SIG-M5 (cell line): ENCODE data around the gene DNMT3L.
"Not testable (repeated sequence)": the region's sequence is repeated elsewhere in the genome, so short reads cannot be mapped to it uniquely, and the experiment has no call there.

Experiments
- DNase-seq: peaks from one replicate; lab custom pipeline; 2025; lab: John Stamatoyannopoulos, UW

Gene DNMT3L

GRCh38 chr21:44294391-44295162, 32.9 kb upstream of the DNMT3L start:
- no peak for DNase-seq

DNA sequence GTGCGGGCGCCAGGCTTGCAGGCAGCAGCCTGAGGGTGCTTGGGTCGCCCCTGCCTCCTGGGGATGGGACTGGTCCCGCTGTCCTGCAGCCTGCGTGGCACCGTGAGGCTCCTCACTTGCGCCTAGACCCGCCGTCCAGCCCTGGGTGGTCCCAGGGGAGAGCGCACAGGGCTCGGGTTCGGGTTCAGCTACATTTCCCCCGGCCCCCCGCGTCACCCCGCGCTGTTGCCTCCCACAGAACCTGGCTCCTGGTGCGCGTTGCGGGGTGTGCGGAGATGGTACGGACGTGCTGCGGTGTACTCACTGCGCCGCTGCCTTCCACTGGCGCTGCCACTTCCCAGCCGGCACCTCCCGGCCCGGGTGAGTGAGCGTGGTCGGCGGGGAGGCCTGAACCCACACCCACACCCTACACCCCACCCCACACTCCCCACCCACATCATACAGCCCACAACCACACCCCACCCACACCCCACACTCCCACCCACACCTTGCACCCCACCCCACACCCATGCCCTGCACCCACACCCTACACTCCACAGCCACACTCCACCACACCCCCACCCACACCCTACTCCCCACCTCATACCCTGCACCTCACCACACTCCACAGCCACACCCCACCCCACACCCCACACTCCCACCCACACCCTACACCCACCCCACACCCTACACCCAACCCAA, 32.0 kb upstream of the DNMT3L start:
- DNase-seq = no peak

- no peak for DNase-seq
These were observed 31.1 kb upstream of the DNMT3L start for GRCh38 chr21:44292812-44293195.

DNA sequence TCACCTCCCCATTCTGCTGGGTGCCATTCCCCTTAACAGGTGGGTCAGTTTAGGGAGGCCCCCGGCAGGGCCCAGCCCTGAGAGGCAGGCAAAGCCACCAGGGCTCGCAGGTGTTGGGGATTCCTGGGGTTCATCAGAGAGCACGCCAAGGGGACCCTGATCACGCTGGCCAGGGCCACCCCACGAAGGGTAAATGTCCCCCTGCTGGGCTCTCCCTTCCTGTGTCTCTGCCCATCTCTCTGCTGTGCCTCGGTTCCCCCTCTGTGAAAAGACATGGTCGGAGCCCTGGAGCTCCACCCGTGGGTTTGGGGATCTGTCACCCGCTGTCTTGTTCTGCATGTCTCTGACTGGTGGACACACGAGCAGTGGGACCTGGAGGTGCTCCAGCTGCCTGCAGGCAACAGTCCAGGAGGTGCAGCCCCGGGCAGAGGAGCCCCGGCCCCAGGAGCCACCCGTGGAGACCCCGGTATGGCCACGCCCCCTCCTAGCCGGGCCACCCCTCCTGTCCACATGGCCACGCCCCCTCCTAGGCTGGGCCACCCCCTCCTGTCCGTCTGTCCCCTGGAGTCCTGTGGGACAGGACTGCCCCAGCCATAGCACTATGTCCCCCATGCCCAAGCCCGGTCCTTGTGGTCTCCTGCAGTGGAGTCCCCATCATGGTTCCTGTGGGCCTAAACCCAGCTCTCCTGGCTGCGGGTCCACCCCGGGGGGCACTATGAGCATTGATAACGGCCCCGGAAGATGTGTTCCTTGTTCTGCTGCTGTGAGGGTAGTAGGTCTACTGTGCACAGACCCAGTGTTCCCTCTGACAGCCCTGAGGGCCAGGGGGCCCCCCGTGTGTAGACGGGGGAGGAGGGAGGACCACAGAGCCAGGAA, 30.5 kb upstream of the DNMT3L start:
- no peak for DNase-seq

GRCh38 chr21:44291078-44291935, 29.6 kb upstream of the DNMT3L start:
- DNase-seq = no peak

GRCh38 chr21:44290327-44291077, 28.8 kb upstream of the DNMT3L start:
- DNase-seq = no peak

- no peak for DNase-seq
These were observed 27.8 kb upstream of the DNMT3L start for GRCh38 chr21:44289381-44290010.

DNA sequence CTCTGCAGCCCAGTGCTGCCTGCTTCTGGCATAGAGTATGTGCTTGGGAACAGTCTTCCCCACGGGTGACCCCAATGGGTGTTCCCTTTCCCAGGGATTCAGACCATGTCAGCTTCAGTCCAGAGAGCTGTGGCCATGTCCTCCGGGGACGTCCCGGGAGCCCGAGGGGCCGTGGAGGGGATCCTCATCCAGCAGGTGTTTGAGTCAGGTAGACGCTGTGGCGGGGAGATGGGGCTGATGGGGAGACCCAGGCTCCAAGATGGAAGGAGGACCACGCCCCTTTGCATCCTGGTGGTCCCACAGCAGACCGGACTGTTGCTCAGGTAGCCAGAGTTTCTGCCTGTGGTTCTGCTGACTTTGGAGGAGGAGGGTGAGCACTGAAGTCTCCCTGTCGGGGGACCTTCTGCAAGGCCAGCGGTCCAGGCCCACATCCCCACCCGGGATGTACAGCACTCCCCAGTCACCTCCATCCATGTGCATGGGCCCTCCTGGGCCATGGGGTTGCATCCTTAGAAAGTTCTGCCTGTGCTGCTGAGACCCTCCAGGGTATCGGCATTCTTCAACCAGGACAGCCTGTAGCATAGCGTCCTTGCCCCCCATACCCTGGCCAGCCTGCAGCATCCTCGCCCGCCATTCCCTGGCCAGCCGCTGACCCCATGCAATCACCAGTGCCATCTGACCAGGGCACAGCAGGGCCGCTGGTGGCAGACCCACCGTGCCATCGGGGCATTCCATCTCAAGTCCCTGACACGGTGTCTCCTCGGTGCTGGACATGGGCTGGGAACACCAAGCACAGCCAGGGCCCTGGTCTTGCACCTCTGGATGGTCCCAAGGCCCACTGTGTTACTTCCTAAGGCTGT, 26.8 kb upstream of the DNMT3L start:
- DNase-seq = no peak

DNA sequence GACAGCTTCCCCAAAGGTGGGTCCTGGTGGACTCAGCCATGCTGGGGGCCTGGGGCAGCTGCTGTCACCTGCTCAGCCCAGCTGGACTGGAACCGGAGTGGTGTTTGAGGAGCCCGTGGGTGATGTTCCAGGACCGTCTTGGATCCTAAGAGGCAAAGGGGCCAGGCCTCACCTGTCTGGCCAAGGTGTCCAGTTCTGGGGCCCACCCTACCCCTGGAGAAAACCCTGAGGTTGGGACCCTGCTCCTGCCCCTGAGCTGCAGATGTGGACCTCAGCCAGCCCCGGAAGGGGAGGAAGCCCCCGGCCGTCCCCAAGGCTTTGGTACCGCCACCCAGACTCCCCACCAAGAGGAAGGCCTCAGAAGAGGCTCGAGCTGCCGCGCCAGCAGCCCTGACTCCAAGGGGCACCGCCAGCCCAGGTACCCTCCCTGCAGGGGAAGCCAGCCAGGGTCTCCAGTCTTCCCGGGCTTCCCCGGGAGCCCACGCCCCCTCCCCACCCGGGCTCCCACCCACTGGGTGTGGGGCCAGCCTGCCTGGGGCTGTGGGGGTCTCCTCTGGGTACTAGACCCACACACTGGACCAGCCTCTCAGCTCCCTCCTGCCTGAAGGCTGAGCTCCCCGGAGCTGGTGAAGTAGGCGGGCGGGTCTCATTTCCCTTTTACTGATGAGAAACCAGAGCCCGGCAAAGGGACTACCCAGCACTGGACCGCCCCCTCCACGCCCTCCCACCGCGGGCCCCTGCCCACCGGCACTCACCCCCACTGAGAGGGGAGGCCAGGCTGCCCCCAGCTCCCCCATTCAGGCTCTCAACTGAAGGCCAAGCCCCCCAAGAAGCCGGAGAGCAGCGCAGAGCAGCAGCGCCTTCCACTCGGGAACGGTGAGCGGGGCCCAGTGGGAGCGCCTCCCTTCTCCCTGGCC, 25.3 kb upstream of the DNMT3L start:
- DNase-seq = no peak

DNA sequence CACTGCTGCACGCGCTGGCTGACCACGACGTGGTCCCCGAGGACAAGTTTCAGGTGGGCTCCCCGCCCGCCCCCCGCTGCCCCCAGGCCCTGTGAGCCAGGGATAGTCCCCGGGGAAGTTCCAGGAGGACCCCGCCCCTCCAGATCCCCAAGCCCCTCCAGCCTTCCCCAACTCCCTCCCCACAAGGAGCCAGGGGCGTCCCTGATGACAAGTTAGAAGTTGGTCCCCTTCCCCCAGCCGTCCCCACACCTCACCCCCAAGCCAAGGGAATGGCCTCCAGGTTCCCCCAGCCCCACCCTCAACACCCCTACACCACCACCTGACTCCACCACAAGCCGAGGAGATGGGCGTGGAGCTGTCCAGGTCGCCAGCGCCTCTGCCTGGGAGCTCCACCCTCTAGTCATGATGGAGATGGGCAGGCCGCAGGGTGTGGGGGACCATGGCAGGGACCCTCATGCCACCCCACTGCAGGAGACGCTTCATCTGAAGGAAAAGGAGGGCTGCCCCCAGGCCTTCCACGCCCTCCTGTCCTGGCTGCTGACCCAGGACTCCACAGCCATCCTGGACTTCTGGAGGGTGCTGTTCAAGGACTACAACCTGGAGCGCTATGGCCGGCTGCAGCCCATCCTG, 24.5 kb upstream of the DNMT3L start:
- no peak for DNase-seq

DNA sequence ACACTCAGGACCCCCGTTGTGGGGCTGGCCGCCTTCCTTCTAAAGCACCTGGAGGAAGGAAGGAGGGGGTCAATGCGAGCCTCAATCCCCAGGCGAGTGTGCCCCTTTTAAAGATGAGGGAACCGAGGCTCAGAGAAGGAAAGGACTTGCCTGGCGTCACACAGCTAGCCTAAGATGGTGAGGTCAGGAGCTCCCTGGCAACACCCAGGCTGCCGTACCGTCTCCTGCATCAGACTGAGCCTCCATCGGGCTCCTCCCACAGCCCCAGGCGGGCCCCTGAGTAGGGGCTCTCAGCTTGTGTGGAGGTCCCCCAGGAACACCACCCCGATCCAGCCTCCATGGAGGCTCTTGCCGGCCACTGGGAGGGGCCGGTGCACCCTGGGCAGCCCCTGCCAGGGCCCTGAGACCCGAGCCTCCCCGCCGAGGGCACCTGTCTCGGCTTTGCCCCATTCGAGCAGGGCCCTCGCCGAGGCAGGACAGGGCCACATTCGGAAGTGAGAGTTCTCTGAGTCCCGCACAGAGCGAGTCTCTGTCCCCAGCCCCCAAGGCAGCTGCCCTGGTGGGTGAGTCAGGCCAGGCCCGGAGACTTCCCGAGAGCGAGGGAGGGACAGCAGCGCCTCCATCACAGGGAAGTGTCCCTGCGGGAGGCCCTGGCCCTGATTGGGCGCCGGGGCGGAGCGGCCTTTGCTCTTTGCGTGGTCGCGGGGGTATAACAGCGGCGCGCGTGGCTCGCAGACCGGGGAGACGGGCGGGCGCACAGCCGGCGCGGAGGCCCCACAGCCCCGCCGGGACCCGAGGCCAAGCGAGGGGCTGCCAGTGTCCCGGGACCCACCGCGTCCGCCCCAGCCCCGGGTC, 23.7 kb upstream of the DNMT3L start, which contains the start of gene AIRE:
Gene AIRE (plus strand): TSS at position 739 of the 855 bp plus-strand sequence. CDS start 131 bp downstream, outside the sequence.
- no peak for DNase-seq

- DNase-seq = no peak
These were observed 22.3 kb upstream of the DNMT3L start for GRCh38 chr21:44283948-44284347.

DNA sequence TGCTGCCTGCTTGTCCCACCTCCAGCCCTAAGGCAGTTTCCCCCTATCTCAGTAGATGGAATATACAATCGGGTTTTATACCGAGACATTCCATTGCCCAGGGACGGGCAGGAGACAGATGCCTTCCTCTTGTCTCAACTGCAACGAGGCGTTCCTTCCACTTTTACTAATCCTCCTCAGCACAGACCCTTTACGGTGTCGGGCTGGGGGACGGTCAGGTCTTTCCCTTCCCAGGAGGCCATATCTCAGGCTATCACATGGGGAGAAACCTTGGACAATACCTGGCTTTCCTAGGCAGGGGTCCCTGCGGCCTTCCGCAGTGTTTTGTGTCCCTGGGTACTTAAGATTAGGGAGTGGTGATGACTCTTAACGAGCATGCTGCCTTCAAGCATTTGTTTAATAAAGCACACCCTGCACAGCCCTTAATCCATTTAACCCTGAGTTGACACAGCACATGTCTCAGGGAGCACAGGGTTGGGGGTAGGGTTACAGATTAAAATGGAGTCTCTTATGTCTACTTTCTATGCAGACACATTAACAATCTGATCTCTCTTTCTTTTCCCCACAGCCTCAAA, 21.6 kb upstream of the DNMT3L start:
- DNase-seq = not testable (repeated sequence)

GRCh38 chr21:44282370-44282769, 20.7 kb upstream of the DNMT3L start:
- DNase-seq = no peak

GRCh38 chr21:44281801-44282200, 20.1 kb upstream of the DNMT3L start:
- no peak for DNase-seq
